ENCODE results near the gene ZDBF2. TPM values are rescaled to one million over a fixed set of nuclear protein-coding genes. Genes with fewer than 3 reads are reported as not detected.

Gene ZDBF2
- total and polyA plus RNA-seq, 2 of the 8 experiments (the other 6 are each of a cell fraction or from before 2014, with no cell fraction given): 1.5 to 17.2 TPM

DNA sequence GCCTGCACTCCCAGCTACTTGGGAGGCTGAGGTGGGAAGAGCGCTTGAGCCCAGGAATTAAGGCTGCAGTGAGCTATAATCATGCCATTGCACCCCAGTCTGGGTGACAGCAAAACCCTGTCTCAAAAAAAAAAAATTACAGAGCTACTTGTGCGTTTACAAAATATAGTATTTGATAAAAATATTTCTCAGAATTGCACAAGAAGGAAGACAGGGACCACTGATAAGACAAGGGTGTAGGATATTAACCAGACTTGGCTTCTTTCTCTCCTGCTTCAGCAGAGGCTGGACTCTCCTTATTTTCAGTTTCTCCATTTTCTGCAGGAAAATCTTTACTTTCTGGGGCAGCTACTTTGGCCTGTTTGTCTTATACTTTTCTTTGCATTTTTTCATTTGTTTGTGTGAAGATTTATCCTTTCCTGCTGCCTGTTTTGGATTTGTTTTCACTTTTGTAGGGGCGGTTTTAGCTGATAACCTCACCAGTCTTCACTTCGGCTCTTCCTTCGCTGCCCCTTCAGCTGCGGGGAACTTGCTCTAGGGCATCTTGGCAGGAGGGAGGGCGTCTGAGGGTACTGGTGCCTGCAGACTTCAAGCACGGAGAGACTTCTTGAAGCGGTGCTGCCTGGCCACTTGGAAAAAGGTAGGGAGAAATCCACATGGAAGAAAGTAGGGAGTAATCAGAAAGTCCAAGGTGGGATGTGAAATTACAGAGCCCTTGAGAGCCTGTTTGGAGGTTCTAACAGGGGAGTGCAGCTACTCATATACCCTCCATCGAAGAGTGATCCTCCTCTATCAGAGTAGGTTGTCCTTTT, 14.9 kb upstream of the ZDBF2 start:
- no peak overlapping the region for H2AK5ac ChIP-seq (ENCODE audit: low read depth, low read length)
- no peaks in the 10 kb centered on the region for H3K79me1 ChIP-seq (ENCODE audit: low read depth, low read length)
- H4K5ac ChIP-seq (ENCODE audit: insufficient read length, low read depth, low read length): no peak overlapping the region
- no peak overlapping the region for H2BK15ac ChIP-seq (ENCODE audit: low read length)
- ChIA-PET POLR2A (ENCODE audit: partially characterized antibody) (interaction anchor here (1.2 to 1.5 kb wide), 2 partner anchors 47 to 96 kb away, joined by 4 read pairs; no protein-coding TSS in a partner anchor), CTCF (ENCODE audit: partially characterized antibody) (interaction anchor here (0.5 to 2.8 kb wide), 17 partner anchors 10 to 521 kb away, joined by 3 to 9 read pairs (median 3); partner anchors contain the start of genes EEF1B2 and NDUFS1)
- no peak overlapping the region for H3K56ac ChIP-seq (replicated peaks; ENCODE audit: insufficient read length, low read depth, low read length)
- DNase-seq (ENCODE audit: low read depth in 1 of 2, low spot score in 2 of 2) (no peak), FAIRE-seq (no peak)
- no peak overlapping the region for H3K27ac ChIP-seq (ENCODE audit: low read depth, low read length)
- no peak overlapping the region for H3K4me3 ChIP-seq (ENCODE audit: extremely low read depth in 1 of 4, insufficient read depth in 2 of 4, low read depth in 3 of 4, low read length in 4 of 4)
- no peak overlapping the region for H2AFZ ChIP-seq (ENCODE audit: low read length)
- H2BK20ac ChIP-seq (ENCODE audit: low read length): no peak overlapping the region
- no peak overlapping the region for H2BK120ac ChIP-seq (replicated peaks; ENCODE audit: low read depth, low read length)
- H3K79me2 ChIP-seq (ENCODE audit: control insufficient read depth in 1 of 2, insufficient read depth in 2 of 2, low read length in 2 of 2): no peaks in the 10 kb centered on the region
- 40% methylated on average over 10 of the region's 10 CpGs; no CpG with 5 or more reads in 1 of the 2 experiments for WGBS, 2 experiments (ENCODE audit: extremely low coverage in 1 of 2, insufficient coverage in 1 of 2, insufficient read length in 1 of 2, insufficient replicate concordance in 2 of 2, low coverage in 1 of 2, low lambda C conversion rate in 2 of 2, missing lambda C conversion rate in 1 of 2)
- H3K36me3 ChIP-seq (ENCODE audit: control insufficient read depth in 2 of 4, insufficient read depth in 4 of 4, low read length in 3 of 4): no peaks in the 10 kb centered on the region
- H3K4me2 ChIP-seq (ENCODE audit: insufficient read depth in 1 of 2, low read depth in 2 of 2, low read length in 2 of 2): no peak overlapping the region
- H3K4me1 ChIP-seq (replicated peaks in 1 of 4; ENCODE audit: control insufficient read depth in 3 of 4, insufficient read depth in 4 of 4, low read length in 3 of 4): peaks cover 3 to 10% (median 5%) of the 10 kb centered on the region in 4 experiments; a peak in 5 of 7 replicates
- H2BK12ac ChIP-seq (ENCODE audit: low read depth, low read length): no peak overlapping the region
- H3K18ac ChIP-seq (ENCODE audit: extremely low read depth, low read length): no peak overlapping the region
- H3K9me3 ChIP-seq (ENCODE audit: insufficient read depth in 2 of 2, low read depth in 1 of 2, low read length in 1 of 2): no peaks in the 10 kb centered on the region
- H4K91ac ChIP-seq (replicated peaks; ENCODE audit: insufficient read length, low read length): no peak overlapping the region
- no peak overlapping the region for H3K23ac ChIP-seq (ENCODE audit: insufficient read length)
- no peak overlapping the region for H2BK5ac ChIP-seq (ENCODE audit: low read depth, low read length)
- no peak overlapping the region for H3K14ac ChIP-seq (ENCODE audit: insufficient read length)
- no peak overlapping the region for H3K9ac ChIP-seq (replicated peaks in 1 of 4; ENCODE audit: extremely low read depth in 1 of 4, low read depth in 3 of 4, low read length in 3 of 4)
- peaks cover 0 to 5% of the 10 kb centered on the region in 2 experiments for H4K20me1 ChIP-seq (replicated peaks in 1 of 2; ENCODE audit: control insufficient read depth in 1 of 2, insufficient read depth in 2 of 2, low read length in 2 of 2)
- no peak overlapping the region for H3K4ac ChIP-seq (replicated peaks; ENCODE audit: insufficient read length, low read depth, low read length)
- no peak overlapping the region for H4K8ac ChIP-seq (ENCODE audit: extremely low read depth, insufficient read depth, low read length)
- TF ChIP-seq EZH2 (IDR thresholded peaks at IDR 0.05; ENCODE audit: low read depth, low read length, severe bottlenecking) (peak; percentile 45), JUND (IDR thresholded peaks at IDR 0.05; ENCODE audit: low read length) (no peak), KDM4A (IDR thresholded peaks at IDR 0.05; ENCODE audit: low read depth, low read length, severe bottlenecking) (no peak), SUZ12 (IDR thresholded peaks at IDR 0.05; ENCODE audit: low read length) (peak; percentile 57)
- H3K23me2 ChIP-seq (ENCODE audit: low read depth, low read length): no peaks in the 10 kb centered on the region; the same call in 1 of the 2 replicates
- peaks cover 65 to 96% (median 95%) of the 10 kb centered on the region in 4 experiments for H3K27me3 ChIP-seq (replicated peaks in 1 of 4; ENCODE audit: control insufficient read depth in 3 of 4, extremely low read depth in 1 of 4, insufficient read depth in 3 of 4, low read length in 3 of 4)

Measured in H1 (cell line).